AG20443 (cell line): ENCODE data around the gene SLC25A13.

Source experiments
- DNase-seq: peaks from one replicate; pipeline ENCODE4 v3.0.0; 2012; ENCODE audit warnings: low spot score, mixed read lengths

Gene SLC25A13

DNA sequence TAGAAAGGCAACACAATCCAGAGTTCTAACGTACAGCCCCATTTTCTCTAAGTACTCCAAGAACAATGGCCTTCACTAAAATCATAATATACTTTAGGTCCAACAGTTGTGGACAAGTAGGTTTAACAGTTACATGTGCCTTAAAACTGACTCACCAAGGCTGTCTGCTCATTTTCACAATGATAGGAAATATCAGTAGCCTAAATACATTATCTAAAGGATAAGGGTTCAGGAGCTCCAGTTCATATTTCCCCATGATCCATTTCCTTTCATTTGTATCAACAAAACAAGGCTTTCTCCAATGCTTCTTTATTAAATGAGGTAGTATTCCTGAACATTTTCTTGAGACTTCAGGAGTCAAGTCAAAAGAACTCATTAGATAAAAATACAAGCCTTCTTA lies 164.0 kb downstream of the SLC25A13 start:
- DNase-seq, result no peak

GRCh38 chr7:96154506-96154905 lies 167.4 kb downstream of the SLC25A13 start:
- peak; percentile 22 for DNase-seq

- DNase-seq, result no peak
Observed at GRCh38 chr7:96152706-96153105, 169.2 kb downstream of the SLC25A13 start.

DNA sequence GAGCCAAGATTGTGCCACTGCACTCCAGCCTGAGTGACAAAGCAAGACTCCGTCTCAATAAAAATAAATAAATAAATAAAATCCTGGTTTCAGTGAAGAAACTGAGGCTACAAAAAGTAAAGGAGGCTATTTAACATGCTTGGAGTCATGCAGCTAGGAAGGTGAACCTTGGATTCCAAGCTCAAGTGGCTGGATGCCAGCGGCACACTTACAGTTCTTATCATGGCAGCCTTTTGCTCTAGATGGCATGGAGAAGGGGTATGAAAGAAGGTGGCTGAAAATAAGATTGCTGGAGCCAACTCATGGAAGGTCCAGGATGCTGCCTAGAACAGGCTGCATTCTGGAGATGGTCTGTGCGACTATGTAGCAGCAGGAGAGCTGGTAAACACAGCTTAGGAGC lies 170.0 kb downstream of the SLC25A13 start:
- DNase-seq, result no peak

- no peak for DNase-seq
Observed at GRCh38 chr7:96144260-96144526, 177.7 kb downstream of the SLC25A13 start.

DNA sequence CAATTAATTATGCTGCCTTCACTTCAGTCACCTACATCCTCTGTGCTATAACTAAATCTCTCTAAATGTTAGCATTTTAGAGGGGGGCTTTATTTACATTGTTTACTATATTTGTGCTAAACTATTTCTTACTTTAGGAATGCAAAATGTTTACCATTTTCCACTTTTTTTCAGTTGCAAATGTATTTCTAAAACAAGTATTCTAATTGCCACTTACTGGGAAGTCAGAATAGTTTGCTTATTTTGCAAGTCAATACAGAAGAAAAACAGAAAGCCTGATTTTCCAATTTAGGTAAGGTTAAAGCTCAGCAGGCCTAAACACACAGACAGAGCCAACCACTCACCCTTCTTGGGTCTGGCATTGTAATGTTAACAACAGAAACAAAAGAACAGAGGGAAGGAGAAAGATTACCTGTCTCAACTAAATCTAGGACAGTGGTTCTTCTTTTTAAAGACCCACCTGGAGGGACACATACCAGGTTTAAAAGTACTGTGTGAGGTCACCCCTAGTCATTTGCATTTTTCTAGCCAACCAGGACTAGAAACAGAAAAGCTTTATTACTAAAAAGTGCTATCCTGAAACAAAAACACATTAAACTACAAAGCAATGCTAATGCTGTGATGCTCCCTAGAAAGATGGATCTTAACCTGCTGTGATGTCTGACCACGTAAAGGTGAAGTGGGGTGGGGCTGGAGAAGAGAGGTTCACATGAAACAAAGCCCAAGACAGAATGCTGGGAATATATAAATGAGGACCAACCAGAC lies 178.2 kb downstream of the SLC25A13 start:
- DNase-seq, result no peak

GRCh38 chr7:96136600-96137239 lies 185.2 kb downstream of the SLC25A13 start:
- no peak for DNase-seq

GRCh38 chr7:96135241-96135640 lies 186.7 kb downstream of the SLC25A13 start:
- DNase-seq, result no peak

DNA sequence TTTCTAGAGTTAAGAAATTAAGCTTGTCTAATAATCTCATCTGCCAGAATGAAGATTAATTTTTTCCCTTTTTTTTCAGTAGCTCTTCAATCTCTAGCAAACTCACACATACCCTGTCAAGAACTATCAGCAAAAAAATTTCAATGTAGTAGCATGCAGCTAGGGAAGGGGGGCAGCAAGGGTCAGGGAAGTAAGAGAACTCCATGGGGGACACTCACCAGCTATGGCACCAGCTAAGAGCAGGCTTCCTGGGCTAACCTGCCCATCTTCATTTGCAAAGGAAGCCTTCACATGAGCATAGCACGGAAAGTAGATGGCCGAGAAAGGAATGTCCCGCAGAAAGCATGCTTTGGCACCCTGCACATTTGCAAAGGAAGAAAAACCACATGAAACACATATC lies 190.4 kb downstream of the SLC25A13 start:
- DNase-seq, result no peak

GRCh38 chr7:96127746-96128145 lies 194.2 kb downstream of the SLC25A13 start:
- DNase-seq, result no peak

DNA sequence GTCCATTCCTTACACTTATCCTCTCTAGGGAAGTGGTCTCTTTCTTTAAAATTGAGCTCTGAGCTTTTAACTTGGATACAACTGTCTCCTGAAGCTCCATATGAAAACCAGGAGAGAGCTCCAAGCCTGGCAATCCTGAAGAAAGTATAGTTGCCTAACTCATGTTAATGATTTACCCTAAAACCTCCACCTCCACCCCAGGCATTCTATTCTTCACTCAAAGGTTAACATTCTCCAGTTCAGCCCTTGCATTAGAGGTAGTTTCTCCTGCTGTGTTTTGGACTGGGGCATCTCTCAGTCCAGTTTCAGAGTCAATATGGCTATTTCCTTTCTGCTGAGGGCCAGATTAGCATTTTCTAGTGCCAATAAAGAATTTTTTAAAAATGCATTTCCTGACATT lies 195.5 kb downstream of the SLC25A13 start:
- no peak for DNase-seq

GRCh38 chr7:96122746-96123145 lies 199.2 kb downstream of the SLC25A13 start:
- DNase-seq, result no peak

GRCh38 chr7:96121752-96122151 lies 200.1 kb downstream of the SLC25A13 start:
- DNase-seq, result no peak

DNA sequence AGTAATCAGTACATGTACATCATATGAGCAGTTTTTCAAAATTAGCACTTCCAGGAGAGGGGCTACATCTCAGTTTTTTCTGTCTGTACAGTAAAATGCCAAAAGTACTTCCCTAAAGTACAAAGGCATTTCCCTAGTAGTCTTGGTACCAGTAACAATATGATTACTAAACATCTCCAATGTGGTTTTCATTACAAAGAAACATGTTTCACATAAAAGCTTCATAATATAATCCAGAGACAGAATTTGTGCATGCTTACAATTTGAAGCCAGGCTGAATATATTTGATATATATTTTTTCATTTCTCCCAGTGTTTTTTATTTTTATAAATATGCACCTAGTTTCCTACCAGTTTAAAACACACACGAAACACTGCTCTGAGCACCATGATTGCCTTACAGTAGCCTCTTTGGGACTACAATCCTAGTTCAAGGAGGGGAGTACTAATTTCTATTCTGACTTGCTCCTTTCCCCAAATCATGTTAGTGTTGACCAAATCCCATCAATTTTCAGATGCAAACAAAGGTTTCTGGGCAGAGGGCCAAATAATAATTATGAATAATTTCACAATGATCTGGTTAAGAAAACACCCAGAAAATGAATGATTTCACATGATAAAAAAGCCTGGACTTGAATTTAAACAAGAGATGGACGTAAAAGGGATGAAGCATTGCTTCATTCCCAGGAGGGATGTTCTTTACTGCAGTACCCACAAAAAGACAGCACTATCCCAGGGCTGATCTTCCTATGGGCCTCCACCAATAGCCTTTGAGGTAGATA lies 201.3 kb downstream of the SLC25A13 start:
- DNase-seq, result peak; percentile 13

- no peak for DNase-seq
Observed at GRCh38 chr7:96118449-96119001, 203.4 kb downstream of the SLC25A13 start.

GRCh38 chr7:96116173-96116572 lies 205.7 kb downstream of the SLC25A13 start:
- no peak for DNase-seq

DNA sequence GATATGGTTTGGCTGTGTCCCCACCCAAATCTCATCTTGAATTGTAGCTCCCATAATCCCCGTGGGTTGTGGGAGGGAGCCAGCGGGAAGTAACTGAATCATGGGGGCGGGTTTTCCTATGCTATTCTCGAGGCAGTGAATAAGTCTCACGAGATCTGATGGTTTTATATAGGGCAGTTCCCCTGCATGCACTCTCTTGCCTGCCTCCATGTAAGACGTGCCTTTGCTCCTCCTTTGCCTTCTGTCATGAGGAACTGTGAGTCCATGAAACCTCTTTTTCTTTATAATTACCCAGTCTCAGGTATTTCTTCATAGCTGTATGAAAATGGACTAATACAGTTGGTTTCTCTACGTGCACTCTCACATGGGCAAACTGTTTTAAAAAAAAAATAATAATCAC lies 207.7 kb downstream of the SLC25A13 start:
- DNase-seq, result no peak

DNA sequence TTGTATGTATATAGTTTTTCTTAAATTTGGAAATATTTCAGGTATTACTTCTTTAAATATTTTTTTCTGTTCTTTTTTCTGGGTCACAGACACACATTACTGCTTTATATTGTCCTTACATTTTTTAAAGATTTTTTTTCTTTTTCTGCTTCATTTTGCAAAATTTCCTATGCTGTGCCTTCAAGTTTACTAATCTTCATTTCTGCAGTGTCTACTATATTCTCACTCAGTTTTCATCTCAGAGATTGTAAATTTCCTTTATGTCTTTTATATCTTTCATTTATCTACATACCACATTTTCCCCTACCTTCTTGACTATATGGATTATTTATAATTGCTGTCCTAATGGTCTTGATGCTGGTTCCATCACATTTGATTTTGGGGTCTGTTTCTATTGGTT lies 210.5 kb downstream of the SLC25A13 start:
- no peak for DNase-seq

- no peak for DNase-seq
Observed at GRCh38 chr7:96104984-96105383, 216.9 kb downstream of the SLC25A13 start.

GRCh38 chr7:96102096-96102811 lies 219.6 kb downstream of the SLC25A13 start:
- DNase-seq, result no peak

GRCh38 chr7:96100737-96101136 lies 221.2 kb downstream of the SLC25A13 start:
- DNase-seq, result no peak

- peak; percentile 12 for DNase-seq
Observed at GRCh38 chr7:96097835-96098234, 224.1 kb downstream of the SLC25A13 start.
